Activated CD8-positive, alpha-beta T cell treated with anti-CD3 and anti-CD28 coated beads for 36 hours (primary cell): ENCODE data around the gene WDR89. TPM values are rescaled to one million over a fixed set of nuclear protein-coding genes. Genes with fewer than 3 reads are reported as not detected.

Experiments
- ATAC-seq: fragments of 200-7000 bp; cut with Tn5 transposase; one replicate; pipeline ENCODE4 v1.10.0; 2021; ENCODE audit warnings: mild to moderate bottlenecking, moderate library complexity
- CTCF ChIA-PET: fragments of 350-600 bp; sonication (Branson Sonifier 250); formaldehyde crosslinking; loops from one replicate; lab custom pipeline; 2021; ENCODE audit warnings: antibody characterized with exemption; lab: Charles Lee
- POLR2A ChIA-PET: fragments of 350-600 bp; sonication (Branson Sonifier 250); formaldehyde crosslinking; loops from one replicate; lab custom pipeline; 2021; ENCODE audit warnings: antibody characterized with exemption; lab: Charles Lee
- DNase-seq: peaks from one replicate; pipeline ENCODE4 v3.0.0-alpha.2; 2020
- H3K27ac Mint-ChIP-seq: one replicate; pipeline ENCODE4 v1.8.0; 2021; ENCODE audit warnings: mild to moderate bottlenecking, mixed read lengths
- H3K27me3 Mint-ChIP-seq: one replicate; pipeline ENCODE4 v1.8.0; 2021; ENCODE audit warnings: mixed read lengths
- H3K36me3 Mint-ChIP-seq: one replicate; pipeline ENCODE4 v1.8.0; 2021; ENCODE audit warnings: low read depth, mixed read lengths
- H3K4me1 Mint-ChIP-seq: one replicate; pipeline ENCODE4 v1.8.0; 2021; ENCODE audit warnings: low read depth, mixed read lengths
- H3K4me3 Mint-ChIP-seq: one replicate; pipeline ENCODE4 v1.8.0; 2021; ENCODE audit warnings: mild to moderate bottlenecking, moderate library complexity, mixed read lengths
- H3K9me3 Mint-ChIP-seq: one replicate; pipeline ENCODE4 v1.8.0; 2021; ENCODE audit warnings: mixed read lengths
- intact Hi-C: fragments of 100-400 bp; cut with micrococcal nuclease; formaldehyde crosslinking; loops from one replicate; pipeline ENCODE4 v1.10.0; 2022
- total RNA-seq, 2 experiments: library from RNA; stranded (reverse); gene quantifications; one replicate each; pipeline ENCODE4 v1.2.3, GENCODE V29; 2021
- TF ChIP-seq, protein P1 (sequence below): fragments of 200-600 bp; IDR thresholded peaks from one replicate; pipeline ENCODE4 v1.8.0; 2022; ENCODE audit warnings: antibody characterized with exemption, mild to moderate bottlenecking

WDR89 gene
- total RNA-seq, 2 experiments from 2014 or later, result 30.9 to 33.4 TPM

DNA sequence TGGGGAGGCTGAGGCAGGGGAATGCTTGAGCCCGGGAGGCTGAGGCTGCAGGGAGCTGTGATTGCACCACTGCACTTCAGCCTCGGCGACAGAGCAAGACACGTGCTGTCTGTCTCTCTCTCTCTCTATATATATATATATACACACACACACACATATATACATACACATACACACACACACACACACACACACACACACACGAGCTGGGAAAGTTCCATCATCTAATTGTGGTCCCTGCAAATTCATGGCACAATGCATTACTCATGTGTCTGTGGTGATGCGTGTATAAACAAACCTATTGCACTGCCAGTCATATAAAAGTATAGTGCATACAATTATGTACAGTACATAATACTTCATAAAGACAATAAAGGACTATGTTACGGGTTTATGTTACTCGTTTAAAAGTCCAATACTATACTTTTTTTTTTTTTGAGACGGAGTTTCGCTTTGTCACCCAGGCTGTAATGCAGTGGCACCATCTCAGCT, 36.6 kb downstream of the WDR89 start:
- ATAC-seq, result no peak
- intact Hi-C loops, result no loop called here
- peaks cover 5% of the 10 kb centered on the region for H3K9me3 Mint-ChIP-seq
- TF ChIP-seq, protein P1, sequence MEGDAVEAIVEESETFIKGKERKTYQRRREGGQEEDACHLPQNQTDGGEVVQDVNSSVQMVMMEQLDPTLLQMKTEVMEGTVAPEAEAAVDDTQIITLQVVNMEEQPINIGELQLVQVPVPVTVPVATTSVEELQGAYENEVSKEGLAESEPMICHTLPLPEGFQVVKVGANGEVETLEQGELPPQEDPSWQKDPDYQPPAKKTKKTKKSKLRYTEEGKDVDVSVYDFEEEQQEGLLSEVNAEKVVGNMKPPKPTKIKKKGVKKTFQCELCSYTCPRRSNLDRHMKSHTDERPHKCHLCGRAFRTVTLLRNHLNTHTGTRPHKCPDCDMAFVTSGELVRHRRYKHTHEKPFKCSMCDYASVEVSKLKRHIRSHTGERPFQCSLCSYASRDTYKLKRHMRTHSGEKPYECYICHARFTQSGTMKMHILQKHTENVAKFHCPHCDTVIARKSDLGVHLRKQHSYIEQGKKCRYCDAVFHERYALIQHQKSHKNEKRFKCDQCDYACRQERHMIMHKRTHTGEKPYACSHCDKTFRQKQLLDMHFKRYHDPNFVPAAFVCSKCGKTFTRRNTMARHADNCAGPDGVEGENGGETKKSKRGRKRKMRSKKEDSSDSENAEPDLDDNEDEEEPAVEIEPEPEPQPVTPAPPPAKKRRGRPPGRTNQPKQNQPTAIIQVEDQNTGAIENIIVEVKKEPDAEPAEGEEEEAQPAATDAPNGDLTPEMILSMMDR, result no peak
- POLR2A ChIA-PET, result interaction anchor here (0.5 kb wide), 1 partner anchor 10 kb away, joined by 3 read pairs; no protein-coding TSS in a partner anchor
- H3K4me3 Mint-ChIP-seq, result no peak overlapping the region
- peaks cover 8% of the 10 kb centered on the region for H3K4me1 Mint-ChIP-seq
- no peaks in the 10 kb centered on the region for H3K27me3 Mint-ChIP-seq
- peaks cover 35% of the 10 kb centered on the region for H3K36me3 Mint-ChIP-seq
- no peak for DNase-seq
- CTCF ChIA-PET, result interaction anchor here (1.6 kb wide), 1 partner anchor 165 kb away, joined by 4 read pairs; no protein-coding TSS in a partner anchor
- no peak overlapping the region for H3K27ac Mint-ChIP-seq

DNA sequence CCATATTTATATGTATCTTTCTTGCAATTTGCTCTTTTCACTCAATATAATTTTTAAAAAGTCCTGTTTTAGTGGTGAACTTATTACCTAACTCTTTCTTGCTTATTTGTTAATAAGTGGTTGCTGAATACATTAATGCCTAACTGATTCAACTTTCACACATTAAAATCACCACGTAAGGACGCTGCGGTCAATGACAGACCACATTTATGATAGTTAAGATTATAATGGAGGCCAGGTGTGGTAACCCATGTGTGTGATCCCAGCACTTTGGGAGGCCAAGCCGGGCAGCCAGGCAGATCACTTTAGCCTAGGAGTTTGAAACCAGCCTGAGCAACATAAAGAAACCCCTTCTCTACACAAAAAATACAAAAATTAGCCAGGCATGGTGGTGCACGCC, 37.0 kb downstream of the WDR89 start:
- Mint-ChIP-seq H3K9me3 (peaks cover 5% of the 10 kb centered on the region), H3K4me1 (peaks cover 8% of the 10 kb centered on the region), H3K27ac (no peak overlapping the region), H3K4me3 (no peak overlapping the region), H3K36me3 (peaks cover 36% of the 10 kb centered on the region), H3K27me3 (no peaks in the 10 kb centered on the region)
- DNase-seq (no peak), ATAC-seq (no peak)
- intact Hi-C loops, result no loop called here
- ChIA-PET POLR2A (no interaction called here), CTCF (interaction anchor here (1.6 kb wide), 1 partner anchor 166 kb away, joined by 4 read pairs; no protein-coding TSS in a partner anchor)
- TF ChIP-seq, protein P1, result no peak

DNA sequence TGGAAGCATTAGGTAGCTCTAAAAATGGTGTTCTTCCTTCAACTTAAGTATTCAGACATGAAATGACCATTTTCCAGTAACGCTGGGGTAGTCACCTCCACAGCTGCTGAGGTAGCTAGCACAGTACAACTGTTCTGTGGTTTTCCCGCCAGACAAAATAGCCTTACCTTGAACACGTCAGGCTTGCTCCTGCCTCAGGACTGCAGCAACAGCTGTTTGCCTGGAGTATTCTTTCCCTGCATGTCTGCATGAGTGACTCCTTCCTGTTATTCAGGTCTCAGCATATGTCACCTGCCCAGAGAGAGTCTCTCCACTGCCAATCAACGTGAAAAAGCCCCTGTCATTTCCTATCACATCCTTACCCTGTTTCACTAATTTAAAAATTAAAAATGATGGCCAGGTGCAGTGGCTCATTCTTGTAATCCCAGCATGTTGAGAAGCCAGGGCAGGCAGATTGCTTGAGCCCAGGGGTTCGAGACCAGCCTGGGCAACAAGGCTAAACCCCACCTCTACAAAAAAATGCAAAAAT, 37.9 kb downstream of the WDR89 start:
- peaks cover 43% of the 10 kb centered on the region for H3K36me3 Mint-ChIP-seq
- H3K27ac Mint-ChIP-seq, result peak overlapping the region; percentile 19
- no peak overlapping the region for H3K4me3 Mint-ChIP-seq
- TF ChIP-seq, protein P1, result no peak
- ATAC-seq (no peak), DNase-seq (no peak)
- no peaks in the 10 kb centered on the region for H3K27me3 Mint-ChIP-seq
- peaks cover 8% of the 10 kb centered on the region for H3K4me1 Mint-ChIP-seq
- ChIA-PET CTCF (interaction anchor here (1.1 kb wide), 1 partner anchor 92 kb away, joined by 3 read pairs; no protein-coding TSS in a partner anchor), POLR2A (no interaction called here)
- peaks cover 5% of the 10 kb centered on the region for H3K9me3 Mint-ChIP-seq
- intact Hi-C loops, result no loop called here

DNA sequence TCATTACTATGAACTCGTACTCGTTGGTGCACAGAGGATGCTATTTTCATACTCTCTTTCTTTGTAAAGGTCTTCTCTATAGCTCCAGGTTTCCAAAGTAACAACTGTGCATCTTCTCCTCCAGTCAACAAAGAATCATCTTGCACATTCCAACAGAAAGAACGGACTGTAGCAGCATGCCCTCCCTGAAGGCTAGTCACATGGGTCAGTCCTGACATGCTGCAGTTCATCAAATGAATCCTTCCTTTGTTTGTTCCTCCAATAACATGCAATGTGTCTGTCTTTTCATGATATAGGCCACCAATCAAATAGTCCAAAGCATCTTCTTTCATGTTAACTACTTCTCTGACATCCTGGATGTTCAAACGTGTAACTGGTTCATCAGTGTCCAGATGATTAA, 42.9 kb downstream of the WDR89 start:
- peaks cover 75% of the 10 kb centered on the region for H3K36me3 Mint-ChIP-seq
- TF ChIP-seq, protein P1, result no peak
- H3K4me3 Mint-ChIP-seq, result no peak overlapping the region
- peaks cover 7% of the 10 kb centered on the region for H3K4me1 Mint-ChIP-seq
- H3K27ac Mint-ChIP-seq, result no peak overlapping the region
- ChIA-PET CTCF (no interaction called here), POLR2A (no interaction called here)
- no peaks in the 10 kb centered on the region for H3K27me3 Mint-ChIP-seq
- no peak for DNase-seq
- peaks cover 23% of the 10 kb centered on the region for H3K9me3 Mint-ChIP-seq
- intact Hi-C loops, result no loop called here
- ATAC-seq, result no peak

DNA sequence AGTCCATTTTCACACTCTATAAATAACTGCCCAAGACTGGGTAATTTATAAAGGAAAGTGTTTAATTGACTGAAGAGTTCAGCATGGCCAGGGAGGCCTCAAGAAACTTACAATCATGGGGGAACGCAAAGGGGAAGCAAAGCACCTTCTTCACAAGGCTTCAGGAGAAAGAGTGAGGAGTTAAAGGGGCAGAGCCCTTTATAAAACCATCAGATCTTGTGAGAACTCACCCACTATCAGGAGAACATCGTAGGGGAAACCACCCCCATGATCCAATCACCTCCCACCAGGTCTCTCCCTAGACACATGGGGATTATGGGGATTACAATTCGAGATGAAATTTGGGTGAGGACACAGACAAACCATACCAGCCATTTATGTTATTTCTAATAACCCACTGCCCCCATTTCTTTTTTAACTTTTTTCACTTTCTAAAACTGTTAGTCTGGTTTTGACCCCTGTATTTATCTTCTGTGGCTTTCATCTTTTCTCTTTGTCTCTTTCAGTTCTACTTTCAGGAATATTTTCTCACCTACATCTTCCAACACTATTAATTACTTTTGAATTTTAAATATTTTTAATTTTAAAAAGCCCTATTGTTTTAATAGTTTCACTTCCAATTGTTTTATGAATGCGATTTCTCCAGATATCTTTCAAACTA, 44.5 kb downstream of the WDR89 start:
- POLR2A ChIA-PET, result no interaction called here

More for the DNA sequence above, 44.5 kb downstream of the WDR89 start:
- no peak for DNase-seq
- Mint-ChIP-seq H3K9me3 (peaks cover 22% of the 10 kb centered on the region), H3K4me1 (peaks cover 5% of the 10 kb centered on the region), H3K4me3 (no peak overlapping the region), H3K27me3 (no peaks in the 10 kb centered on the region), H3K36me3 (peaks cover 68% of the 10 kb centered on the region), H3K27ac (no peak overlapping the region)
- CTCF ChIA-PET, result no interaction called here
- ATAC-seq, result no peak
- intact Hi-C loops, result no loop called here
- TF ChIP-seq, protein P1, result no peak
